Heart left ventricle (tissue), 16 donors: ENCODE data around the gene PTPN21. TPM values are rescaled to one million over a fixed set of nuclear protein-coding genes. Genes with fewer than 3 reads are reported as not detected.

Experiments
- ATAC-seq, 4 donors: fragments of 200-7000 bp; cut with Tn5 transposase; one replicate each; pipeline ENCODE4 v1.9.1; 2020 to 2022; ENCODE audit warnings: moderate library complexity in 4 of 4, mild to moderate bottlenecking in 3 of 4, moderate number of reproducible peaks in 1 of 4
- DNase-seq, 5 donors: peaks; one replicate each; pipeline ENCODE4 v3.0.0-alpha.2; 2020
- H3K27ac ChIP-seq, 12 donors: fragments of 200-600 bp; sonication (generic) in 4 of 12; one replicate each; pipeline versions ENCODE4 v1.5.0 to v1.8.0; 2016 to 2022; ENCODE audit warnings: mild to moderate bottlenecking in 2 of 12
- H3K27me3 ChIP-seq, 9 donors: fragments of 200-600 bp; sonication (generic) in 2 of 9; one replicate each; pipeline versions ENCODE4 v1.5.1 to v1.8.0; 2016 to 2022; ENCODE audit warnings: mild to moderate bottlenecking in 3 of 9
- H3K36me3 ChIP-seq, 9 donors: fragments of 200-600 bp; sonication (generic) in 2 of 9; one replicate each; pipeline versions ENCODE4 v1.5.0 to v1.8.0; 2018 to 2022; ENCODE audit warnings: mild to moderate bottlenecking in 2 of 9
- H3K4me1 ChIP-seq, 12 donors: fragments of 200-600 bp; sonication (generic) in 4 of 12; one replicate each; pipeline versions ENCODE4 v1.5.0 to v1.8.0; 2016 to 2022; ENCODE audit warnings: mild to moderate bottlenecking in 3 of 12
- H3K4me3 ChIP-seq, 12 donors: fragments of 200-600 bp; sonication (generic) in 4 of 12; one replicate each; pipeline versions ENCODE4 v1.5.0 to v1.8.0; 2017 to 2022; ENCODE audit warnings: mild to moderate bottlenecking in 9 of 12, moderate library complexity in 4 of 12
- H3K9me3 ChIP-seq, 12 donors: fragments of 200-600 bp; sonication (generic) in 4 of 12; one replicate each; pipeline versions ENCODE4 v1.5.0 to v1.8.0; 2016 to 2022; ENCODE audit warnings: mild to moderate bottlenecking in 1 of 12
- POLR2A ChIP-seq, 2 donors: fragments of 450-650 bp; IDR thresholded peaks; one replicate each; pipeline ENCODE4 v1.6.1; 2017; ENCODE audit warnings: antibody characterized with exemption in 2 of 2, mild to moderate bottlenecking in 2 of 2, moderate library complexity in 2 of 2
- WGBS, 4 donors: extraction: QIAGEN DNeasy Blood & Tissue Kit in 2 of 4; methylation state at CpG; one replicate each; pipeline versions ENCODE4 v1.1.5 to v1.1.7; 2013 to 2018; 5-methylcytosine and 5-hydroxymethylcytosine counted together
- intact Hi-C, 10 donors: fragments of 100-400 bp; cut with DNase I; formaldehyde crosslinking; loops; one replicate each; pipeline versions ENCODE4 v1.11.1 to v1.14.2; 2022
- polyA plus RNA-seq, 2 donors: library from polyadenylated mRNA; stranded (reverse); fragments of 200-250 nt; gene quantifications; one replicate each; pipeline ENCODE4 v1.2.3, GENCODE V29; 2013
- total RNA-seq, 9 donors: library from RNA; depleted of rRNA in 2 of 9; stranded (reverse); fragments of >200 nt in 2 of 9; fragmentation: NEBNext Ultra II Directional in 3 of 9; extraction: Animal tissue kit (Norgen Biotek cat#: 25700) in 3 of 9; gene quantifications; one replicate each; pipeline versions ENCODE4 v1.1.0 to v1.2.4, GENCODE V29; 2016 to 2023
- TF ChIP-seq, protein P1 (sequence below), 12 donors: fragments of 200-600 bp; sonication (generic) in 4 of 12; IDR thresholded peaks; one replicate each; pipeline versions ENCODE4 v1.5.0 to v1.8.0; 2018 to 2022; ENCODE audit warnings: antibody characterized with exemption in 12 of 12, mild to moderate bottlenecking in 5 of 12
- donor health status: ischemic (EF 13 %, LVEDD 7.1; RV severe dilation, severe dysfunction).
- donor health status: healthy with polysubstance abuse.
- donor health status: DM: no; HTN: yes; CAD: no.
- donor health status: DM: no; HTN: no; CAD: no.
- donor health status: ischemic (EF 25% LVEDD 6.9; RV normal size, moderate dysfunction).
- donor health status: ischemic (EF 25% LVEDD 5.7; RV mildly dilated, moderate dysfunction).
- donor health status: healthy.
- donor health status: DM: yes; HTN: yes; CAD: no.
- donor health status: ischemic (EF 35%, LVEDD 5.7; RV mildly dilated, moderate dysfunction).
- donor health status: nonischemic (EF 11% LVEDD 7.7; RV severe dilation, severe dysfunction).
- donor health status: DM: yes; HTN: yes; CAD: no.
- donor health status: PGD.
- donor health status: ischemic (EF 29% LVEDD 5.4; RV normal size, mild dysfunction).
- donor health status: nonischemic (EF 23%, LVEDD 6.1; RV moderate dilation, normal function).

Gene PTPN21
- total and polyA plus RNA-seq, 11 donors = 9.4 to 68.3 (median 24.8) TPM

DNA sequence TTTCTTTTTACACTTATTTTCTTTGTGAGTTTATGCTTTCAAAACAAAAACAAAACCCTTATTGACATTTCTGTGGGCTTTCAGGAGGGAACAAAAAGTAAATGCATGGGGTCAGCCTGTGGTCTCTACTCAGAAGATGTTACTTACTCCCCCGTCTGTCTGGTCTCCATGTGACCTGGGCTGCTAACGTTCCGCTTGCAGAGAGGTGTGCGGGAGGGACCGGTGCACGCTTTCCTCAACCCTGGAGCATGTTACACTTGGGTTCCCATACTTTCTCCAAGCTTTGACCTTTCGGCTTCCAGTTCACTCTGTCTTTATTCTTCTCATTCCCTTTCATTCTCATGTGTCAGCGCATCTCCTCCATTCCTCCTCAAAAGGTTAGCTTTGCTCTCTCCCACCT, 44.5 kb upstream of the PTPN21 start:
- Histone ChIP-seq H3K9me3 (no peaks in the 10 kb centered on the region), H3K27ac (no peak overlapping the region), H3K36me3 (peaks cover 0 to 100% (median 94%) of the 10 kb centered on the region in 9 donors), H3K4me1 (no peaks in the 10 kb centered on the region), H3K4me3 (no peak overlapping the region), H3K27me3 (no peaks in the 10 kb centered on the region)
- 93 to 95% (median 94%) methylated on average over 8 of the region's 8 CpGs for WGBS, 4 donors
- no peak for TF ChIP-seq POLR2A (IDR thresholded peaks at IDR 0.05)
- TF ChIP-seq, protein P1, sequence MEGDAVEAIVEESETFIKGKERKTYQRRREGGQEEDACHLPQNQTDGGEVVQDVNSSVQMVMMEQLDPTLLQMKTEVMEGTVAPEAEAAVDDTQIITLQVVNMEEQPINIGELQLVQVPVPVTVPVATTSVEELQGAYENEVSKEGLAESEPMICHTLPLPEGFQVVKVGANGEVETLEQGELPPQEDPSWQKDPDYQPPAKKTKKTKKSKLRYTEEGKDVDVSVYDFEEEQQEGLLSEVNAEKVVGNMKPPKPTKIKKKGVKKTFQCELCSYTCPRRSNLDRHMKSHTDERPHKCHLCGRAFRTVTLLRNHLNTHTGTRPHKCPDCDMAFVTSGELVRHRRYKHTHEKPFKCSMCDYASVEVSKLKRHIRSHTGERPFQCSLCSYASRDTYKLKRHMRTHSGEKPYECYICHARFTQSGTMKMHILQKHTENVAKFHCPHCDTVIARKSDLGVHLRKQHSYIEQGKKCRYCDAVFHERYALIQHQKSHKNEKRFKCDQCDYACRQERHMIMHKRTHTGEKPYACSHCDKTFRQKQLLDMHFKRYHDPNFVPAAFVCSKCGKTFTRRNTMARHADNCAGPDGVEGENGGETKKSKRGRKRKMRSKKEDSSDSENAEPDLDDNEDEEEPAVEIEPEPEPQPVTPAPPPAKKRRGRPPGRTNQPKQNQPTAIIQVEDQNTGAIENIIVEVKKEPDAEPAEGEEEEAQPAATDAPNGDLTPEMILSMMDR (IDR thresholded peaks at IDR 0.05) = no peak
- ATAC-seq (no peak), DNase-seq (no peak)
- intact Hi-C loops = no loop called here

DNA sequence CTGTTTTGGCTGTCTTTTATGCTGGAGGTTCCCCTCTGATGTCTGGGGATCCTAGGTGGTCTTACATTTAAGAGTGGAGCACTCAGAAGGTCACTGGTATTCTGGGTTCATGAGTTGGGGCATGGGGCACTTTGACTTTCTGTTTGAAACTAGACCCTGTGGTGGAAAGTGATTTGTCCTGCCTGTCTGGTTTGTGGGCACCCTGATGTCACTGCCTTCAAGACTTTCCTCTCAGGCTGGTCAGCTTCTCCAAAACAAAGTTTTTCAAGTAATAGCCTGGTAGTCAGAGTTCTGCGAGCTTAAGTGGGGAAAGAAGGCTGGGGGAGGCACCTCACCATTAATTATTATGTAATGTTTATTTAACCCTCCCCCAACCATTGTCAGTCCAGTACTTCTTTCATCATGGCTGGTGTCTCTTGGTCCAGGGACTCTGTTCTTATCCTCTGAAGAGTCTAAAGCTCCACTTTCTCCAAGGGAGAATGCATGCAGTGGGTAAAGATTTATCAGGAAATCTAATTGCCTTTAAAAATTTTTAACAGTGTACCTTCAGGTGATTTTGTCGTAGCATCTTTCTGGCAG, 43.4 kb upstream of the PTPN21 start:
- H3K27ac ChIP-seq = no peak overlapping the region
- DNase-seq (no peak), ATAC-seq (no peak)
- H3K9me3 ChIP-seq = no peaks in the 10 kb centered on the region
- no peaks in the 10 kb centered on the region for H3K27me3 ChIP-seq
- H3K4me1 ChIP-seq = no peaks in the 10 kb centered on the region
- TF ChIP-seq POLR2A (IDR thresholded peaks at IDR 0.05) = no peak
- TF ChIP-seq, protein P1 (IDR thresholded peaks at IDR 0.05) = no peak
- 80 to 93% (median 91%) methylated on average over 2 of the region's 2 CpGs for WGBS, 4 donors
- no peak overlapping the region for H3K4me3 ChIP-seq
- intact Hi-C loops = no loop called here
- peaks cover 0 to 100% (median 94%) of the 10 kb centered on the region in 9 donors for H3K36me3 ChIP-seq

DNA sequence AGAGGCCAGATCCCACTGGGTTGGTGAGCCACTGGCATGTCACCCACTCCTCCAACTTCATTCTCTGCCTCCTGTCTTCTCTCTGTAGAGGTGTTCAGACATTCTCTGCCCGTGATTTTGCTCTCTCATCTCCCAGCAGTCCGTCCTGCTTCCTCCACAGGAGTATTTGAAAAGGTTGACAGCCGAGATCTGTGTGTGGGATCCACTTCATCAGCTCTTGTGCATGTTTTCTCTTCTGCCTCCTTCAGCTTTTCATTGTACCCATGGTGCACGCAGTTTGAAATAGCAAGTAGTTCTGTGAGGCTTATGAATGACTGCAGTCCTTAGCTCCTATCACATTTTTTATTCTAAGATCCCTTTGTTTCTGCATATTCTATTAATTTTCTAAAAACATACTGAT, 42.8 kb upstream of the PTPN21 start:
- H3K4me1 ChIP-seq = no peaks in the 10 kb centered on the region
- DNase-seq = no peak
- TF ChIP-seq, protein P1 (IDR thresholded peaks at IDR 0.05) = no peak
- no peak for TF ChIP-seq POLR2A (IDR thresholded peaks at IDR 0.05)
- no peaks in the 10 kb centered on the region for H3K9me3 ChIP-seq
- intact Hi-C loops = no loop called here
- H3K27ac ChIP-seq = no peak overlapping the region
- no peak overlapping the region for H3K4me3 ChIP-seq
- H3K36me3 ChIP-seq = peaks cover 0 to 100% (median 89%) of the 10 kb centered on the region in 9 donors
- 91 to 96% (median 94%) methylated on average over 4 of the region's 4 CpGs for WGBS, 4 donors
- ATAC-seq = no peak
- H3K27me3 ChIP-seq = no peaks in the 10 kb centered on the region

DNA sequence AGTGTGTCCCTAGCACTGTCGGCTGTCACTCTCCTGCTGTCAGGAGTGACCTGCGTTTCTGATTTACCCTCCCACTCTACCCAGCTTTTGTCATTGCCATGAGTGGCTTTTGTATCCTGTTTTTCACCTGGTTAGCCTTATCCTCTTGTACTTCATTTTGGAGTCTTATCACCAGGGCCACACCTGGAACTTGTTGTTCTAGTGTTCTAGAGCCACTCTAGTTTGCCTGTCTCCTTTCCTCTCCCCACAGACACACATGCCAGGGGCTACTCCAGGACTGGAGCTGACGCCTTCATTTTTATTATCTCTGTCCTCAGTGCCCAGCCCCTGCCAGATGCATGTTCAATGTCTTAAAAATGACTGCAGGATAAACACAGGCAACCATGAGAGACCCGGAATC, 42.2 kb upstream of the PTPN21 start:
- DNase-seq (no peak), ATAC-seq (no peak)
- H3K27me3 ChIP-seq = no peaks in the 10 kb centered on the region
- H3K9me3 ChIP-seq = no peaks in the 10 kb centered on the region
- H3K27ac ChIP-seq = no peak overlapping the region
- H3K4me1 ChIP-seq = no peaks in the 10 kb centered on the region
- H3K36me3 ChIP-seq = peaks cover 0 to 99% (median 83%) of the 10 kb centered on the region in 9 donors
- intact Hi-C loops = no loop called here
- WGBS, 4 donors = 88 to 91% (median 90%) methylated on average over 4 of the region's 4 CpGs
- TF ChIP-seq, protein P1 (IDR thresholded peaks at IDR 0.05) = no peak
- TF ChIP-seq POLR2A (IDR thresholded peaks at IDR 0.05) = no peak
- H3K4me3 ChIP-seq = no peak overlapping the region
